Measurements from ENCODE around the gene POLG.

POLG gene

DNA sequence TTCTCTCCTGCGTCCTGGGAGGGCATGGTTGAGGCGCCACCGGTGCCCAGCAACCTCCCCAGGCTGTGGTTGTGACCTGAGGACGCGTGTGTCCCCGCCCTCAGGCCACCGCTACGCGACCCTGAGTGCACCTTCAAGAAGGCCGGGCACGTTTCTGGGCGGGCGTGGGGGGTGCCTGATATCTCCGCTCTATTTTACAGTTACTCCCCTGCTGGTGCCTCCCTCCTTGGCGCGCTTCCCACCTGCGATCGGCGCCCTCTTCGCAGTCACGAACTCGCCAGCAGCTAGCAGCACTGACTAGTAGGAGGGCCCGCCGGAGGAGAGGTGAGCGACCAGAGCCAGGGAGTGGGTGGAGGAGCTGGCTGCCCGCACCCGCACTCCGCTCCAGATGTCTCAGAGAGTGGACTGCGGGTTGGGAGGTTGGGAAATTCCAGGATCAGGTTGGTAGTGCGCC, 43.2 kb upstream of the POLG start:
- no peak overlapping the region for H4K12ac ChIP-seq (ENCODE audit: low read depth, low read length)
- H4K8ac ChIP-seq (ENCODE audit: low read depth, low read length), result no peak overlapping the region
- H2BK5ac ChIP-seq (ENCODE audit: low read depth, low read length, poor library complexity), result no peak overlapping the region
- H4K91ac ChIP-seq (ENCODE audit: low read depth, low read length), result no peak overlapping the region
- H2BK120ac ChIP-seq (ENCODE audit: insufficient read depth, low read length, poor library complexity), result no peak overlapping the region
- no peak overlapping the region for H3K23ac ChIP-seq (ENCODE audit: low read length)
- no peak overlapping the region for H3K4me2 ChIP-seq (ENCODE audit: low read length)
- H3K79me2 ChIP-seq (ENCODE audit: control insufficient read depth, insufficient read depth, low read length, poor library complexity), result no peaks in the 10 kb centered on the region
- H3K27ac ChIP-seq (ENCODE audit: low read depth, low read length), result no peak overlapping the region
- no peak overlapping the region for H3K14ac ChIP-seq (ENCODE audit: low read length)
- H3K27me3 ChIP-seq (ENCODE audit: insufficient read depth, low read length), result peaks cover 81% of the 10 kb centered on the region
- H3K9me3 ChIP-seq (ENCODE audit: insufficient read depth, low read depth, low read length), result peaks cover 12% of the 10 kb centered on the region
- no peak overlapping the region for H2AFZ ChIP-seq (ENCODE audit: insufficient read depth, low read length, poor library complexity)
- WGBS (ENCODE audit: extremely low coverage, insufficient coverage, insufficient read length), result no CpG with 5 or more reads among the region's 30 CpGs
- peak; percentile 94 for DNase-seq
- no peak overlapping the region for H3K4ac ChIP-seq (ENCODE audit: low read depth, low read length)
- H2AK5ac ChIP-seq (ENCODE audit: low read length), result no peak overlapping the region
- no peaks in the 10 kb centered on the region for H3K36me3 ChIP-seq (ENCODE audit: control insufficient read depth in 1 of 2, insufficient read depth in 2 of 2, low read length in 2 of 2)
- H3K4me1 ChIP-seq (ENCODE audit: control insufficient read depth in 1 of 2, insufficient read depth in 2 of 2, low read length in 2 of 2), result peaks cover 21 to 22% of the 10 kb centered on the region in 2 experiments
- H3K79me1 ChIP-seq (ENCODE audit: low read length), result peaks cover 4% of the 10 kb centered on the region
- no peak overlapping the region for H3K18ac ChIP-seq (ENCODE audit: low read length)
- H2BK12ac ChIP-seq (ENCODE audit: low read length), result no peak overlapping the region
- no peak overlapping the region for H3K9ac ChIP-seq (ENCODE audit: low read length)
- no peak overlapping the region for H3K4me3 ChIP-seq (ENCODE audit: low read depth, low read length)

DNA sequence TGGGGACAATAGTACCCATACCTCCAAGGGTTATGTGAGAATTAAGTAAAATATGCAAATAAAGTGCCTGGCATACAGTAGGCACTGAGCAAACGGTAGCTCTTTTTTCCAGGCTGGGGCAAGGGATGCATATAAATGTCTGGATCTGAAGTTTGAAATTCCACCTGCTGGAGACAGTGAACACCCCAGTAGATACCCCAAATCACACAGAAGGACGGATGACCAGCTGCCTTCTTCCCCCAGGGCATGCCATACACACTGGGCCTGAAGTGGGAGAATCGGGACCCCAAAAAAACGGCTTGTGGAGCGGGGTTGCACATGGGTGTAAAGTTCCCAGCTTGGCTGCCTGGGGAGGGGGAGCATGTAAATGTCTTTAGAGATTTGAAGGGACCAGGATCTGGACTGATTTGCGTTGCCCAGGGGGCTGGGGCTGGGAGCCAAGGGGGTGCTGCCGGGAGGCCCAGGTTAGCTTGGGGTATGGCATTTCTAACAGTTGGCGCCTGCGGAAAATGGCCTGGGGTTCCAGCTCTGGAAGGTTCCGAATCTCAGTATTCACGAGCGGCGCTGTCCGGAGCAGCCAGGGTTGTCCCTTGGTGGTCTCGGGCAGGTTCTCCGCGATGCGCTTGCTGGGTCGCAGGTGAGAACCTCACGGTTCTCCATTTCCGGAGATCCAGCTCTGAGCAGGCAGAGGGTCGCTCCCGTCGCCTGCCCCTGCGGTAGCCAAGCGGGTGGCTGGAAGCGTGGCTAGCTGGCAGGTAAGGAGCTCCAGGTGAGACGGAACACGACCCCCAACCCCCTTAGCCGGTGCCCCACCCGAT, 42.6 kb upstream of the POLG start:
- Histone ChIP-seq H3K36me3 (ENCODE audit: control insufficient read depth in 1 of 2, insufficient read depth in 2 of 2, low read length in 2 of 2) (no peaks in the 10 kb centered on the region), H3K27me3 (ENCODE audit: insufficient read depth, low read length) (peaks cover 84% of the 10 kb centered on the region), H2AFZ (ENCODE audit: insufficient read depth, low read length, poor library complexity) (no peak overlapping the region), H3K9me3 (ENCODE audit: insufficient read depth, low read depth, low read length) (peaks cover 12% of the 10 kb centered on the region), H2BK5ac (ENCODE audit: low read depth, low read length, poor library complexity) (no peak overlapping the region), H3K27ac (ENCODE audit: low read depth, low read length) (no peak overlapping the region), H2AK5ac (ENCODE audit: low read length) (no peak overlapping the region), H3K4me1 (ENCODE audit: control insufficient read depth in 1 of 2, insufficient read depth in 2 of 2, low read length in 2 of 2) (peaks cover 21 to 22% of the 10 kb centered on the region in 2 experiments), H3K4ac (ENCODE audit: low read depth, low read length) (no peak overlapping the region), H3K4me2 (ENCODE audit: low read length) (no peak overlapping the region), H3K14ac (ENCODE audit: low read length) (no peak overlapping the region), H3K4me3 (ENCODE audit: low read depth, low read length) (no peak overlapping the region), H3K23ac (ENCODE audit: low read length) (no peak overlapping the region), H3K18ac (ENCODE audit: low read length) (no peak overlapping the region), H4K12ac (ENCODE audit: low read depth, low read length) (no peak overlapping the region), H4K91ac (ENCODE audit: low read depth, low read length) (no peak overlapping the region), H2BK12ac (ENCODE audit: low read length) (no peak overlapping the region), H3K9ac (ENCODE audit: low read length) (no peak overlapping the region), H4K8ac (ENCODE audit: low read depth, low read length) (no peak overlapping the region), H3K79me2 (ENCODE audit: control insufficient read depth, insufficient read depth, low read length, poor library complexity) (no peaks in the 10 kb centered on the region), H3K79me1 (ENCODE audit: low read length) (peaks cover 4% of the 10 kb centered on the region), H2BK120ac (ENCODE audit: insufficient read depth, low read length, poor library complexity) (no peak overlapping the region)
- DNase-seq, result no peak
- no CpG with 5 or more reads among the region's 31 CpGs for WGBS (ENCODE audit: extremely low coverage, insufficient coverage, insufficient read length)

DNA sequence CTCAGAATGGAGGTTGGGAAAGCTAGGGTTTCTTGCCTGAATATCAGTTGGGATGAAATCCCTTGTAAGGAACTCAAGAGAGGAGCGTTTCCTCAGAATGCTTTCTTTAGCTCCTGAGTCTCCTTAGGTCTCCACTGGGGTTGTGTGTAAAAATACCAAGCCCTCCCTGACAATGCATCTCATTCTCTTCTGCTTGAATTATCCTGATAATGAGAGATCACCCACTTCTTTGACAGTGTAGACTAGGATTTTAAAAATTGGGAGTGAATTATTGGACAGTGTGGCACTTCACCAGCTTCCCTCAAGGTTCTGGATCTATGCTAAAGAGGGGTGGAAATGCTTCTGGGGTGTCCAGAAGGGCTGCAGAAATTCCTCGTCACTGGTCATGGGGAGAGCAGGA, 41.8 kb upstream of the POLG start:
- Histone ChIP-seq H3K36me3 (ENCODE audit: control insufficient read depth in 1 of 2, insufficient read depth in 2 of 2, low read length in 2 of 2) (no peaks in the 10 kb centered on the region), H3K4me3 (ENCODE audit: low read depth, low read length) (no peak overlapping the region), H3K9ac (ENCODE audit: low read length) (no peak overlapping the region), H3K23ac (ENCODE audit: low read length) (no peak overlapping the region), H3K4me1 (ENCODE audit: control insufficient read depth in 1 of 2, insufficient read depth in 2 of 2, low read length in 2 of 2) (peaks cover 21 to 22% of the 10 kb centered on the region in 2 experiments), H2BK12ac (ENCODE audit: low read length) (no peak overlapping the region), H2AFZ (ENCODE audit: insufficient read depth, low read length, poor library complexity) (no peak overlapping the region), H3K14ac (ENCODE audit: low read length) (no peak overlapping the region), H2BK5ac (ENCODE audit: low read depth, low read length, poor library complexity) (no peak overlapping the region), H3K27me3 (ENCODE audit: insufficient read depth, low read length) (peaks cover 85% of the 10 kb centered on the region), H3K79me1 (ENCODE audit: low read length) (peaks cover 4% of the 10 kb centered on the region), H2BK120ac (ENCODE audit: insufficient read depth, low read length, poor library complexity) (no peak overlapping the region), H2AK5ac (ENCODE audit: low read length) (no peak overlapping the region), H3K18ac (ENCODE audit: low read length) (no peak overlapping the region), H4K91ac (ENCODE audit: low read depth, low read length) (no peak overlapping the region), H4K12ac (ENCODE audit: low read depth, low read length) (no peak overlapping the region), H3K9me3 (ENCODE audit: insufficient read depth, low read depth, low read length) (peaks cover 14% of the 10 kb centered on the region), H4K8ac (ENCODE audit: low read depth, low read length) (no peak overlapping the region), H3K27ac (ENCODE audit: low read depth, low read length) (no peak overlapping the region), H3K4ac (ENCODE audit: low read depth, low read length) (no peak overlapping the region), H3K4me2 (ENCODE audit: low read length) (no peak overlapping the region), H3K79me2 (ENCODE audit: control insufficient read depth, insufficient read depth, low read length, poor library complexity) (no peaks in the 10 kb centered on the region)
- no CpG with 5 or more reads among the region's 2 CpGs for WGBS (ENCODE audit: extremely low coverage, insufficient coverage, insufficient read length)
- DNase-seq, result no peak

DNA sequence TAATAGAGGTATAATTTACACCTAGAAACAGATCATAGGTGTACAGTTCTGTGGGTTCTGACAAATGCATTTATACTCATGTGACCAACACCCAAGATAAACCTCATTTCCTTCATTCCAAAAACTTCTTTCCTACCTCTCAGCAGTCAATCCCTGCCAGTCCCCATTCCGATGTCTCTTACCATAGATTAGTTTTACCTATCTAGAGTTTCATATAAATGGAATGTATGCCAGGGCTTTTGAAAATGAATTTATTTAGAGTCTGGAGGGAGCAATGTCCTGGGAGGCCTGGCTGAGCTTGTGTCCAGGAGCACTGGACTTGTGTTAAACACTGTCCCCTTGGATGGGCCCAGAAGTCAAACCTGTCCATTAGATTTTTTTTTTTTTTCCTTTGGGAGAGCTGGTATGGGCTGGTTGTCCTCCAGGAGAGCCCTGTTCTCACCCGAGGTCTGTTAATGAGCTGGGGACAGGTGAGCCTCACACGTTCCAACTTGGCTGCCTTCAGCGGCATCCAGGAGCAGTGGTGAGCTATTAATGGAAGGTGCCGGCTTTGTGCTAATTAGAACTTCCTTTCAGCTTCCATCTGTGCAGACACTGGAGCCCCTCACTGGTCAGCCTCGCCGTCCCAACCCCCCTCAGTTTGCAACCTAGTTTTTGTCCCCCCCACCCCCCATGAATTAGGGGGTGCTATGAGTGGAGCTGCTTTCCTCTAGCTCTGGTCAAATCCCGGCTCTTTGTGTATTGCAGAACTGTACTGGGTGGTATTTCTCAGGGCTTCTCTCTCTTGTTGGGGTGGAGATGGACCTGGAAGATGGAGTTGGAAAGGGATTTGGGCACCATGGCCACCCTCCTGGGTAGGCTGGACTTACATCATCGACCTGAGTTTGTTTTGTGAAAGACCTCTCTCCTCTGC, 40.7 kb upstream of the POLG start:
- H3K4me3 ChIP-seq (ENCODE audit: low read depth, low read length), result no peak overlapping the region
- H3K27ac ChIP-seq (ENCODE audit: low read depth, low read length), result no peak overlapping the region
- H4K91ac ChIP-seq (ENCODE audit: low read depth, low read length), result no peak overlapping the region
- no peak overlapping the region for H2AK5ac ChIP-seq (ENCODE audit: low read length)
- no peak overlapping the region for H4K12ac ChIP-seq (ENCODE audit: low read depth, low read length)
- H3K9ac ChIP-seq (ENCODE audit: low read length), result no peak overlapping the region
- H3K36me3 ChIP-seq (ENCODE audit: control insufficient read depth in 1 of 2, insufficient read depth in 2 of 2, low read length in 2 of 2), result no peaks in the 10 kb centered on the region
- no peaks in the 10 kb centered on the region for H3K79me2 ChIP-seq (ENCODE audit: control insufficient read depth, insufficient read depth, low read length, poor library complexity)
- H2BK120ac ChIP-seq (ENCODE audit: insufficient read depth, low read length, poor library complexity), result no peak overlapping the region
- H2BK12ac ChIP-seq (ENCODE audit: low read length), result no peak overlapping the region
- peaks cover 4% of the 10 kb centered on the region for H3K79me1 ChIP-seq (ENCODE audit: low read length)
- peak in 1 of 2 donors; percentile 23 for DNase-seq
- no peak overlapping the region for H3K4me2 ChIP-seq (ENCODE audit: low read length)
- H4K8ac ChIP-seq (ENCODE audit: low read depth, low read length), result no peak overlapping the region
- no peak overlapping the region for H3K23ac ChIP-seq (ENCODE audit: low read length)
- WGBS (ENCODE audit: extremely low coverage, insufficient coverage, insufficient read length), result no CpG with 5 or more reads among the region's 9 CpGs
- no peak overlapping the region for H3K4ac ChIP-seq (ENCODE audit: low read depth, low read length)
- H3K4me1 ChIP-seq (ENCODE audit: control insufficient read depth in 1 of 2, insufficient read depth in 2 of 2, low read length in 2 of 2), result peaks cover 22 to 23% of the 10 kb centered on the region in 2 experiments
- no peak overlapping the region for H3K18ac ChIP-seq (ENCODE audit: low read length)
- H2BK5ac ChIP-seq (ENCODE audit: low read depth, low read length, poor library complexity), result no peak overlapping the region
- H3K14ac ChIP-seq (ENCODE audit: low read length), result no peak overlapping the region
- H3K27me3 ChIP-seq (ENCODE audit: insufficient read depth, low read length), result peaks cover 88% of the 10 kb centered on the region
- H3K9me3 ChIP-seq (ENCODE audit: insufficient read depth, low read depth, low read length), result peaks cover 16% of the 10 kb centered on the region
- H2AFZ ChIP-seq (ENCODE audit: insufficient read depth, low read length, poor library complexity), result no peak overlapping the region

Measured in trophoblast cell (in vitro differentiated cells and primary cell).